Right renal pelvis (tissue), 4 donors: ENCODE data around the gene OARD1. TPM values are rescaled to one million over a fixed set of nuclear protein-coding genes. Genes with fewer than 3 reads are reported as not detected.
A peak's percentile ranks its signal among the peaks of the same experiment; 100 is the strongest.

ENCODE experiments used
- DNase-seq, 4 donors: peaks; one replicate each; pipeline ENCODE4 v3.0.0-alpha.2; 2013; ENCODE audit warnings: low read depth in 4 of 4, low spot score in 3 of 4, missing footprints in 1 of 4
- polyA plus RNA-seq, 4 donors: library from polyadenylated mRNA; unstranded; fragments of 120-200 nt; gene quantifications; one replicate each; pipeline ENCODE4 v1.2.1, GENCODE V29; 2013; ENCODE audit not compliant: insufficient read length in 4 of 4

Gene OARD1
- polyA plus RNA-seq, 4 donors = 62.5 to 69.1 (median 63.9) TPM

GRCh38 chr6:41075651-41076626, 3.8 kb upstream of the OARD1 start:
- DNase-seq = no peak

- no peak for DNase-seq
Measured at GRCh38 chr6:41074692-41075436, 2.7 kb upstream of the OARD1 start.

GRCh38 chr6:41073968-41074691, 2.0 kb upstream of the OARD1 start:
- peak in 1 of 4 donors; percentile 32 for DNase-seq

GRCh38 chr6:41073203-41073967, 1.2 kb upstream of the OARD1 start:
- peak; percentile 74 to 78 (median 76) for DNase-seq

DNA sequence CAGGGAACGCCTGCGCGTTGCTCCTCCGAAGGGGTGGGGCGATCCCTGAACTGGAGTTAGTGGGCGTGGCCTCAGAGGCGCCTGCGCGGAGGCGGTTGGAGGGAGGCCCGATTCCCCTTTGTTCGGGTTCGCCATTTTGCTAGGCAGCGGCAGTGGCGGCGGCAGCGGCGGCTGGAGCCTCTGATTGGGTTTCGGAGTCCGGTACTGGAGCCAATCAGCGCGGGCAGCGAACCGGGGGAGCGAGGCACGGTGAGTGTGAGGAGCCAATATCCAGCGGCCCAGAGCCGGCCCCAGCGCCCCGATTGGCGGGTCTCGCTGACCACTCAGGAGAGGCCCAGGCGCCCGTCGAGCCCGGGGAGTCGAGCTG, 663 bp upstream of the OARD1 start, which contains the start of gene NFYA:
Gene NFYA, plus strand, starts transcription at position 139 of the 367 bp plus-strand sequence. CDS start 6,116 bp downstream, outside the sequence.
- no peak for DNase-seq

- peak in 1 of 4 donors; percentile 73 for DNase-seq
Measured at GRCh38 chr6:41071501-41071922, 644 bp downstream of the OARD1 start.

- DNase-seq = peak in 3 of 4 donors; percentile 61 to 77 (median 76)
Measured at GRCh38 chr6:41066867-41067304, 5.3 kb downstream of the OARD1 start.

DNA sequence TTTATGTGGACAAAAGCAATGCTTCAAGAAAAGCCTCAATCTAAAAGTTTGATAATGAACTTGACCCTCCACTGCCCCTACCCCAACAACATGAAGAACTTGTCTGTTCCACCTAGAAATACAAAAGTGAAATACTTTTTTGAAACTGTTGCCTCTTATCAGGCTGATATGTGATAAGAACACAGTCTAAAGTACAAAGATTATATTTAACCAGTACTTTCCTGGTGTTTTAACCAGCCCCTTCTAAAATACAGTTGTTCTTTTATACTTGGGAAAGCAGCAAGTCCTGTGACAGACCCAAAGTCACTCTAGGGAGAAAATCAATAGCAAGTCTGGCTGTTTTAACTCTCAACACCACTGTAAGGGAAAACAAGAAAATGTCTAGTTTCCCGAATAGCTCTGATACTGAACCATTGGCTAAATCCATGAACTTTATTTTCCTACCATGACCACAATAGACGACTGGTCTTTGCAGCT, 6.6 kb downstream of the OARD1 start:
- DNase-seq = no peak

- no peak for DNase-seq
Measured at GRCh38 chr6:41064841-41065240, 7.3 kb downstream of the OARD1 start.

GRCh38 chr6:41063884-41064285, 8.3 kb downstream of the OARD1 start:
- no peak for DNase-seq

- DNase-seq = no peak
Measured at GRCh38 chr6:41062056-41062455, 10.1 kb downstream of the OARD1 start.

DNA sequence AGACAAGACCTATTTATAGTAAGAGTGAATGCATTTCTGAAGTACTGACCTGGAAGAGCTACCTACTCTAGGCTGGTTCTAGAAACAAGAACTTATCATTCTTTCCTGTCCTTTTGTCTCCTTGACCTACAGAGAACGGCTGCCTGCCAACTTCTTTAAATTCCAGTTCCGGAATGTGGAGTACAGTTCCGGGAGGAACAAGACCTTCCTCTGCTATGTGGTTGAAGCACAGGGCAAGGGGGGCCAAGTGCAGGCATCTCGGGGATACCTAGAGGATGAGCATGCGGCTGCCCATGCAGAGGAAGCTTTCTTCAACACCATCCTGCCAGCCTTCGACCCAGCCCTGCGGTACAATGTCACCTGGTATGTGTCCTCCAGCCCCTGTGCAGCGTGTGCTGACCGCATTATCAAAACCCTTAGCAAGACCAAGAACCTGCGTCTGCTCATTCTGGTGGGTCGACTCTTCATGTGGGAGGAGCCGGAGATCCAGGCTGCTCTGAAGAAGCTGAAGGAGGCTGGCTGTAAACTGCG, 10.9 kb downstream of the OARD1 start:
- no peak for DNase-seq

DNA sequence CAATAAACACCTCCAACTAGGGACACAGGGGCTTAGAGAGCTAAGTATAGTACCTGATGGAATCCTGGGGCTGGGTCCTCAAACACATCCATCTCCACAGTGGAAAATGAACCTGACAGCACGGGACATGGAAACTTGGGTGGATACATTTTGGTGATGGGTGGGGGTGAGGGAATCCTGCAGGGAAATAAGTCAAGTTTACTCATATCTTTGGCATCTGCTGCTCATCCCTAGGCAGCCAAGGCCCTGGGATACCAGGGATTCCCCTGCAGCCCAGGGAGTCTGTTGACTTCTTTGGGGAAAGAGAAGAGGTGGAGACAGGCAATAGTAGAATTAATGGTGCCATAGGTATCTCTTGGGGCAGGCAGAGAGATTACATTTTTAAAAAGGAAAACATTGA, 12.6 kb downstream of the OARD1 start:
- no peak for DNase-seq

GRCh38 chr6:41058783-41059181, 13.4 kb downstream of the OARD1 start:
- DNase-seq = no peak

DNA sequence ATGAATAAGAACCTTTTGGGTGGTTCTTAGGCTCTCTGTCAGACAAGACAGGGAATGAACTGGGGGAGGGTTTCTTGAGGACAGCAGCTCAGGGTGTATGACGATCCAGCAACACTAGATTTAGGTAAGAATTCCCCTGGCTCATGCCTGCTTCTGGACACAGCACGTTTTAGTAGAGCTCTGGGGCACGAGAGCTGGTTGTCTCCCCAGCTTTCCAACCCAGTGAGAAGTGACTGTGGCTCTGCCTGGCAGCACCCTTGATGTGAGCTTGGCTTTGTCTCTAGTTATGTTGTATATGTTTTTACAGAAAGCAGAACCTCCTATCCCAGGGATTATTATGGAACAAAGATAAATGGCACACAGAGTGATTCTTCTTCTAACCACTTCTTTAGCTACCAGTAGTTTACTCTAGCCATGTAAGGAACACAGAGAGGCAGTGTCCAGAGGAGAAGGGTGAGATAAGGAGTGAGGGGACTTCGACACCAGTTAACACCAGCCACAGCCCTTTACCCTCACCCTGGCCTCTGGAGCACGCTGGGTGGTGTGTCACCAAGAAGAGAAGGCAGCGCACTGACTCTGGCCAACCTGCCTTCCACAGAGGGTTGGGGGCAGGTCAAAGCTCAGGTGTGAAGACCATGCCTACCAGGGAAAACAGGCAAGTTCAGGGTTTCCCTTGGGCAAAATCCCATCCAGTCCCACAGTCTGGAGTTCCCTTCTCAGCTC, 15.2 kb downstream of the OARD1 start:
- no peak for DNase-seq

DNA sequence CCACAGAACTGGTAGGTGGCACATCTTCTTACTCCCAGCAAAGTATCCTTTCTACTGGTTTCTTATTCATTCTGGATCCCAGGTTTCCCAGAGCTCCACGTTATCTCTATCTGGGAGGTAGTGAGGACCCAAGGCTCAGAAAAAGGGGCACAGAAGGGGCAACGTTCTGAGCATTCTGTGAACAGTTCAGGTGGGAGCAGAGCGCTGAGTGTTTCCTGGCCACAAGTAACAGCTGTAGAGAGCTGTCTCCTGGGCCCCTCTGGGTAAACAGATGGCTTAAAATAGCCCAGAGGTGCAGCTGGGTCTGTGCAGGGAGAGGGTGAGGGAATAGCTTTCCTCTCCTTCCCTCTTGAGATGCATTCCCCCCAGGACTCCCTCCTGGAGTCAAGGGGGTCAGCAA, 17.0 kb downstream of the OARD1 start:
- DNase-seq = no peak

DNA sequence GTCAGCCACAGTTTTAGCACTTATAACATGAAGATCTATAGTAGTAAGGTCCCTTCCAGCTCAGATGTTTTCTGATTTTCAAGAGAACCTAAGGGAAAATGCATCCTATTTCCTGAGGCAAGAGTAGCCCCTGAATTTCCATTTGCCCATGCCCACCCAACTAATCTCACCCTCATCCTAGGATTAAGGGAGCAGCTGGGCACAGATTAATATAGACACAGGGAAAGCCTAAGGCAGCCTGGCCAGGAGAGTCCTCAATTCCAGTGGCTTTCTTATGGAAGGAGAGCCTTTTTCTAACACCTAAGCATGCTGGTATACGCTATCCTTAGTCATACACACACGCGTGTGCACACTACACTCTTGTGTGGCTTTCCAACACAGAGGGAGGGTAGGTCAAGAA, 17.6 kb downstream of the OARD1 start:
- no peak for DNase-seq

DNA sequence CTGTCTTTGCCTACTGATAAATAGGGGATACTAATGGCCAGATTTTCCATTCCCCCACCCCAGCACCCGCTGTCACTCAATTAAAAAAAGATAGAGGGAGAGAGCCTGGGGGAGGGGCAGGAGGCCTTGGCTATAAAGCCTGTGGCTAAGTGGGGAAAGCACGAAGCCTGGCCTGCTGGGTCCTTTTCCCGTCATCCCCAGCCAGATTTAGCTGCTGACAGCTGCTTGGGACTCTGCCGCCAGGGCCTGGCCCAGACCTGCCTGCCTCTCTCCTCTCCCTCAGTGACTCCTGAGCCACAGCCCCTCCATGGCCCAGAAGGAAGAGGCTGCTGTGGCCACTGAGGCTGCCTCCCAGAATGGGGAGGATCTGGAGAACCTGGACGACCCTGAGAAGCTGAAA, 19.1 kb downstream of the OARD1 start, which contains the start of gene APOBEC2:
Gene APOBEC2, plus strand, starts transcription at position 162 of the 400 bp plus-strand sequence. Its CDS starts 146 bp downstream, at position 308.
- DNase-seq = no peak

- no peak for DNase-seq
Measured at GRCh38 chr6:41051873-41052272, 20.3 kb downstream of the OARD1 start.
